Testis (tissue), 3 donors: ENCODE data around the gene C5orf58. TPM values are rescaled to one million over a fixed set of nuclear protein-coding genes. Genes with fewer than 3 reads are reported as not detected.
A peak's percentile ranks its signal among the peaks of the same experiment; 100 is the strongest.

ENCODE experiments used
- DNase-seq: peaks from one replicate; pipeline ENCODE4 v3.0.0-alpha.2; 2019
- H3K27ac ChIP-seq, 2 donors: fragments of 200-600 bp; sonication (generic); one replicate each; pipeline ENCODE4 v1.5.1; 2019
- H3K27me3 ChIP-seq: fragments of 200-600 bp; sonication (generic); one replicate; pipeline ENCODE4 v1.5.1; 2019
- H3K36me3 ChIP-seq: fragments of 200-600 bp; sonication (generic); one replicate; pipeline ENCODE4 v1.5.1; 2017; ENCODE audit warnings: low read depth; ENCODE audit errors: missing control alignments
- H3K4me1 ChIP-seq: fragments of 200-600 bp; sonication (generic); one replicate; pipeline ENCODE4 v1.5.1; 2019
- H3K4me3 ChIP-seq, 2 donors: fragments of 200-600 bp; sonication (generic); one replicate each; pipeline ENCODE4 v1.5.1; 2017 to 2019
- H3K9me3 ChIP-seq: fragments of 200-600 bp; sonication (generic); one replicate; pipeline ENCODE4 v1.5.1; 2017
- POLR2A ChIP-seq: fragments of 450-650 bp; IDR thresholded peaks from one replicate; pipeline ENCODE4 v1.6.1; 2017; ENCODE audit warnings: antibody characterized with exemption, mild to moderate bottlenecking, moderate library complexity
- WGBS, 2 donors: methylation state at CpG; one replicate each; pipeline ENCODE4 v1.1.5; 2018; 5-methylcytosine and 5-hydroxymethylcytosine counted together
- intact Hi-C: fragments of 100-400 bp; cut with DNase I; formaldehyde crosslinking; loops from one replicate; pipeline ENCODE4 v1.15.1; 2023; ENCODE audit warnings: low total_unique reads
- polyA plus RNA-seq: library from polyadenylated mRNA; stranded (reverse); fragments of 350-450 nt; fragmentation: Illumina TruSeq; extraction: RNeasy Lipid Tissue Mini Kit (QIAGEN cat#74804); gene quantifications from one replicate; pipeline ENCODE4 v1.2.3, GENCODE V29; 2014; ENCODE audit warnings: low read depth, low replicate concordance; ENCODE audit not compliant: insufficient read depth
- total RNA-seq, 2 donors: library from RNA; depleted of rRNA; stranded (reverse); fragments of >200 nt; gene quantifications; one replicate each; pipeline ENCODE4 v1.2.3, GENCODE V29; 2016
- TF ChIP-seq, protein P1 (sequence below), 3 experiments: fragments of 450-650 bp in 2 of 3; fragments of 200-600 bp in 1 of 3; sonication (generic) in 1 of 3; IDR thresholded peaks; one replicate each; pipeline ENCODE4 v1.5.1; 2016 to 2019; ENCODE audit warnings: antibody characterized with exemption in 3 of 3, mild to moderate bottlenecking in 2 of 3, moderate library complexity in 1 of 3

C5orf58 gene
- total and polyA plus RNA-seq, 3 donors from 2014 or later, result 40.9 to 266 (median 72.7) TPM

DNA sequence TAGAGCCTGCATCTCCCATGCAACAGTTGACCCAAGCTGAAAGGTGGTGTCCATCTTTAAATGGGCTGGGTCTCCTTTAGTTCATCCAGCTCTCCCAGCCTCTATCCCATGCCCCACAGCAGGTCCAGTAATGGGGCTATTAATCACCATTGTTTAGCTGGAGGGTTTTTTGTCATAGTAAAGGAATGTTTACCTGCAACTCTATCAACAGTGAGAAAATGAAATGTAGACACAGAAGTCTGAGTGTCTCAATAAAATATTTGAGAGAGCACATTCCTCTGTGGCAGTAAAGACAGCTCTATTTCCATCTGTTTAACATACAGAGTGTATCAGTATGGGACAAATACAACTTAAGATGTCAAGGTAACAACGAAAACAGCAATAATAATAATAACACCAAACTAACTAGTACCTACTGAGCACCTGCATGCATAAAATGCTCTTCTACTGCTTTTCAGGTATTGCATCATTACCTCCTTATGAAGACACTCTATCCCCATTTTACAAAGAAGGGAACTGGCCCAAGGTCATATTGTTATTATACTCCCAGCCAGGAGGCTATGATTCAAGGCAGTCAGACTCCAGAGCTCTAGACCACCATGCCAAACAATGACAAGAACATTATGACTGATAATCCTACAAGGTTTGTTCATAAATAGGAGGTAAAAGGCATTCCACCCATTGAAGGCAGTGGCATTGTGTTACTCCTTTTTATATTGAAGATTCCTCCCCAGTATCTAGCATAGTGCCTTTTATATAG is 21.0 kb upstream of the C5orf58 start:
- TF ChIP-seq, protein P1, sequence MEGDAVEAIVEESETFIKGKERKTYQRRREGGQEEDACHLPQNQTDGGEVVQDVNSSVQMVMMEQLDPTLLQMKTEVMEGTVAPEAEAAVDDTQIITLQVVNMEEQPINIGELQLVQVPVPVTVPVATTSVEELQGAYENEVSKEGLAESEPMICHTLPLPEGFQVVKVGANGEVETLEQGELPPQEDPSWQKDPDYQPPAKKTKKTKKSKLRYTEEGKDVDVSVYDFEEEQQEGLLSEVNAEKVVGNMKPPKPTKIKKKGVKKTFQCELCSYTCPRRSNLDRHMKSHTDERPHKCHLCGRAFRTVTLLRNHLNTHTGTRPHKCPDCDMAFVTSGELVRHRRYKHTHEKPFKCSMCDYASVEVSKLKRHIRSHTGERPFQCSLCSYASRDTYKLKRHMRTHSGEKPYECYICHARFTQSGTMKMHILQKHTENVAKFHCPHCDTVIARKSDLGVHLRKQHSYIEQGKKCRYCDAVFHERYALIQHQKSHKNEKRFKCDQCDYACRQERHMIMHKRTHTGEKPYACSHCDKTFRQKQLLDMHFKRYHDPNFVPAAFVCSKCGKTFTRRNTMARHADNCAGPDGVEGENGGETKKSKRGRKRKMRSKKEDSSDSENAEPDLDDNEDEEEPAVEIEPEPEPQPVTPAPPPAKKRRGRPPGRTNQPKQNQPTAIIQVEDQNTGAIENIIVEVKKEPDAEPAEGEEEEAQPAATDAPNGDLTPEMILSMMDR (IDR thresholded peaks at IDR 0.05), result no peak
- TF ChIP-seq POLR2A, result no peak
- 67 to 79% methylated on average over 1 of the region's 1 CpG for WGBS, 2 donors
- DNase-seq, result no peak
- Histone ChIP-seq H3K27me3 (no peaks in the 10 kb centered on the region), H3K4me1 (no peaks in the 10 kb centered on the region), H3K4me3 (no peak overlapping the region), H3K9me3 (no peaks in the 10 kb centered on the region), H3K27ac (no peak overlapping the region), H3K36me3 (no peaks in the 10 kb centered on the region)
- intact Hi-C loops, result no loop called here

DNA sequence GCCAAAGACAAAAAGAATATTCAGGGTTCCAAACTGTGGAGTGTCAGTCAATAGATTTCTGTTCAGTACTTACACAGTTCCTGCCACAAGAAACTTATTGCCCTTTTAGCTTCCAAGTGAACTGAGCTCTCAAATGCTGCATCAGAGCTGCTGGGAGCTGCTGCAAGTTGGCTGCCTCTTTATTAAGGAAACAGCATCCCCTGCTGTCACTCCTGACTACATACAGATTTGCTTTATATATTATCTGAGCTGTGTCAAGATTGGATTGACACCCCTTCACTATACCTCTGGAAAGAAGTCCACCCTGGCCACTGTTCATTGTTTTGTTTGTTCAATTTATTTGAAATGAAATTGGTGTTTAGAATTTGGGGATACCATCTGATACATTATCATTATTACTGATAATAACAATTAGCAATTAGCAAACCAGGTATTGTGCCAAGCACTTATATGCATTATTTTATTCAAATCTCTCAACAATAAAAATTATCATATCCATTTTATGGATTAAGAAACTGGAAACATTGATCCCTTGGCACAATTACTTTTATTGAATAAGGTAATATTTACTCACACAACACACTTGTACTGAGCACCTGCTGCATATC is 16.4 kb upstream of the C5orf58 start:
- DNase-seq, result peak; percentile 46
- no peak overlapping the region for H3K27ac ChIP-seq
- H3K27me3 ChIP-seq, result no peaks in the 10 kb centered on the region
- no peak for TF ChIP-seq POLR2A
- TF ChIP-seq, protein P1 (IDR thresholded peaks at IDR 0.05), result peak; percentile 40 to 66 (median 44)
- intact Hi-C loops, result no loop called here
- H3K4me1 ChIP-seq, result no peaks in the 10 kb centered on the region
- H3K4me3 ChIP-seq, result no peak overlapping the region
- no peaks in the 10 kb centered on the region for H3K9me3 ChIP-seq
- H3K36me3 ChIP-seq, result no peaks in the 10 kb centered on the region

DNA sequence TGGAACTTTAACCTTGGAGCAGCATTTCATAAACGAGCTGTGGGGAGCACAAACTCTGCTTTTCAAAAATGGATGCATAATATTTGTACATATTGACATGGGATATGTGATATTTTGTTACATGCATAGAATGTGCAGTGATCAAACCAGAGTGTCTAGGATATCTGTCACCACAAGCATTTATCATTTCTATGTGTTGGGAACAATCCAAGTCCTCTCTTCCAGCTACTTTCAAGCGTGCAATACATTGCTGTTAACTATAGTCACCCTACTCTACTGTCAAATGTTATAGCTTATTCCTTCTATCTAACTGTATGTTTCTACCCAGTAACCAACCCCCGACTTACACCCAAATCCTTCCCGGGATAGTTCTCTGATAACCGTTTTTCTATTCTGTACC is 15.0 kb upstream of the C5orf58 start:
- H3K4me1 ChIP-seq, result no peaks in the 10 kb centered on the region
- no peaks in the 10 kb centered on the region for H3K9me3 ChIP-seq
- TF ChIP-seq, protein P1 (IDR thresholded peaks at IDR 0.05), result no peak
- no peak for TF ChIP-seq POLR2A
- H3K36me3 ChIP-seq, result no peaks in the 10 kb centered on the region
- WGBS, 2 donors, result 85 to 92% methylated on average over 5 of the region's 5 CpGs
- no peak for DNase-seq
- no peak overlapping the region for H3K4me3 ChIP-seq
- intact Hi-C loops, result no loop called here
- no peak overlapping the region for H3K27ac ChIP-seq
- no peaks in the 10 kb centered on the region for H3K27me3 ChIP-seq

DNA sequence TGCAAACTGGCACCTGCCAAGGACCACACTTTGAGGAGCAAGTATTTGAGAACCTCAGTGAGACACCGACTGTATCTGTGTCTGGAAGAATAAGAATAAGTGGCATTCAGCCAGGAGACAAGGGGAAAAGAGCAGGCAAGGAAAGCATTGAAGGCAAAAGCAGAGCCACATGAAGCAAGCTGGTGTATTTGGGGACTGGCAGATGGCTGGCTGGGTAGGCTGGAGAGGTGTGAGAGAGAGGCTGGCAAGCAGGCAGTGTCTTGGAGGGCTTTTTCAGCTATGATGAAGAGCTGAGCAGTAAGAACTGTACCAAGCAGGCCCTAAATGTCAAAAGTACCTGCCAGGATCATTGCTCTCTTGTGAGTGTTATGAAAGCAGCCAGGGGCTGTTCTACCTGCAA is 14.1 kb upstream of the C5orf58 start:
- no peak overlapping the region for H3K27ac ChIP-seq
- no peak for TF ChIP-seq POLR2A
- H3K27me3 ChIP-seq, result no peaks in the 10 kb centered on the region
- intact Hi-C loops, result no loop called here
- H3K4me3 ChIP-seq, result no peak overlapping the region
- no peaks in the 10 kb centered on the region for H3K9me3 ChIP-seq
- H3K4me1 ChIP-seq, result no peaks in the 10 kb centered on the region
- WGBS, 2 donors, result 53 to 57% methylated on average over 1 of the region's 1 CpG
- no peaks in the 10 kb centered on the region for H3K36me3 ChIP-seq
- DNase-seq, result no peak

DNA sequence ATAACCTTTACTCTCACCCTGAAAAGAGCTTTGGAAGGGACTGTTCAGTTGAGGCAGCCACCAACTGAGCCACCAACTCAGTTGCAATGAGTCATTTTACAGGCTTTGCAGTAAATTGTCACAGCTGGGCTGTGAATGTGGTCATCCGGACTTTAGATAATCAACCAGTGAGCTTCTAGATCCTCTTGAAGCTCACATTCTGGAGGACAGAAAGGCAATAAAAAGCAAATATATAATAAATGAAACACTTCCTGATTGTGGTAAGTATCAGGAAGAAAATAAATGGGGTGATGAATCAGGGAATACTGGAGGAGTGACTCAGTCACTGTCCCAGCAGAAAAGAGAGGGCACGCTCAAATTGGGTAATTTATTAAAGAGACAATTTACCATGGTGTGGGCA is 13.2 kb upstream of the C5orf58 start:
- intact Hi-C loops, result loop anchor here (5.0 to 10.0 kb wide), 3 partner anchors 125 to 405 kb away; no protein-coding TSS in a partner anchor

More for the DNA sequence above, 13.2 kb upstream of the C5orf58 start:
- Histone ChIP-seq H3K36me3 (no peaks in the 10 kb centered on the region), H3K27ac (no peak overlapping the region), H3K4me1 (no peaks in the 10 kb centered on the region), H3K9me3 (no peaks in the 10 kb centered on the region), H3K27me3 (no peaks in the 10 kb centered on the region), H3K4me3 (no peak overlapping the region)
- no peak for DNase-seq
- WGBS, 2 donors, result 83 to 84% methylated on average over 2 of the region's 2 CpGs
- no peak for TF ChIP-seq POLR2A
- TF ChIP-seq, protein P1 (IDR thresholded peaks at IDR 0.05), result no peak
